B cell (primary cell): ENCODE data around the gene RCC2. TPM values are rescaled to one million over a fixed set of nuclear protein-coding genes. Genes with fewer than 3 reads are reported as not detected.

Source experiments
- ATAC-seq: fragments of 200-7000 bp; cut with Tn5 transposase; one replicate; pipeline ENCODE4 v1.10.0; 2021; ENCODE audit warnings: low read depth, mild to moderate bottlenecking, moderate number of reproducible peaks, moderate library complexity
- CTCF ChIA-PET: fragments of 350-600 bp; sonication (Branson Sonifier 250); formaldehyde crosslinking; loops from one replicate; lab custom pipeline; 2021; ENCODE audit warnings: antibody characterized with exemption, inconsistent platforms; lab: Charles Lee
- POLR2A ChIA-PET: fragments of 350-600 bp; sonication (Branson Sonifier 250); formaldehyde crosslinking; loops from one replicate; lab custom pipeline; 2021; ENCODE audit warnings: antibody characterized with exemption; lab: Charles Lee
- DNase-seq: peaks from one replicate; pipeline ENCODE4 v3.0.0; 2013
- H2AFZ ChIP-seq: 2 replicates; pipeline ENCODE4 v1.6.1; 2012; ENCODE audit warnings: mild to moderate bottlenecking, low read depth, low read length; ENCODE audit not compliant: insufficient read depth, poor library complexity, severe bottlenecking
- H3K27ac ChIP-seq, 2 donors: 1 replicate in 1 of 2; 2 replicates in 1 of 2; pipeline ENCODE4 v1.5.1; 2012 to 2013; ENCODE audit warnings: low read length in 2 of 2, mild to moderate bottlenecking in 2 of 2, moderate library complexity in 1 of 2
- H3K27me3 ChIP-seq, 4 experiments: fragments of 200-600 bp in 1 of 4; sonication (generic) in 1 of 4; replicated peaks in 1 of 4; 1 replicate in 2 of 4; 2 replicates in 2 of 4; pipeline versions ENCODE4 v1.6.1 to v1.7.0; 2013 to 2016; ENCODE audit warnings: low read length in 3 of 4, mild to moderate bottlenecking in 2 of 4, mixed read lengths in 1 of 4, moderate library complexity in 1 of 4; ENCODE audit not compliant: insufficient read depth in 4 of 4, control insufficient read depth in 3 of 4; ENCODE audit errors: control extremely low read depth in 1 of 4
- H3K36me3 ChIP-seq, 2 experiments: replicated peaks in 1 of 2; 1 replicate in 1 of 2; 2 replicates in 1 of 2; pipeline versions ENCODE4 v1.6.1 to v1.7.1; 2013; ENCODE audit warnings: low read length in 1 of 2; ENCODE audit not compliant: insufficient read depth in 2 of 2, control insufficient read depth in 1 of 2; ENCODE audit errors: control extremely low read depth in 1 of 2, extremely low read depth in 1 of 2
- H3K4me1 ChIP-seq, 2 donors: fragments of 200-600 bp in 1 of 2; sonication (generic) in 1 of 2; 1 replicate in 1 of 2; 2 replicates in 1 of 2; pipeline versions ENCODE4 v1.5.1 to v1.6.1; 2013 to 2017; ENCODE audit warnings: low read length in 2 of 2; ENCODE audit not compliant: control insufficient read depth in 2 of 2, insufficient read depth in 2 of 2
- H3K4me2 ChIP-seq: replicated peaks from 2 replicates; pipeline ENCODE3; 2012; ENCODE audit warnings: mild to moderate bottlenecking, low read depth, low read length; ENCODE audit not compliant: poor library complexity, severe bottlenecking
- H3K4me3 ChIP-seq, 5 experiments: fragments of 200-600 bp in 1 of 5; sonication (generic) in 1 of 5; 1 replicate in 3 of 5; 2 replicates in 2 of 5; pipeline versions ENCODE4 v1.5.1 to v1.7.0; 2011 to 2016; ENCODE audit warnings: low read length in 4 of 5, mild to moderate bottlenecking in 4 of 5, low read depth in 2 of 5, control low read depth in 1 of 5, moderate library complexity in 1 of 5; ENCODE audit not compliant: insufficient read depth in 1 of 5; ENCODE audit errors: control extremely low read depth in 1 of 5, extremely low read depth in 1 of 5
- H3K79me2 ChIP-seq: fragments of 200-600 bp; sonication (generic); one replicate; pipeline ENCODE4 v1.6.0; 2016; ENCODE audit warnings: low read length; ENCODE audit not compliant: control insufficient read depth, insufficient read depth
- H3K9ac ChIP-seq: fragments of 200-600 bp; sonication (generic); 2 replicates; pipeline ENCODE4 v1.6.1; 2017; ENCODE audit warnings: mild to moderate bottlenecking, low read length, moderate library complexity
- H3K9me3 ChIP-seq, 3 donors: one replicate each; pipeline versions ENCODE4 v1.6.1 to v1.7.1; 2013; ENCODE audit warnings: low read length in 2 of 3; ENCODE audit not compliant: control insufficient read depth in 2 of 3, insufficient read depth in 1 of 3; ENCODE audit errors: control extremely low read depth in 1 of 3
- H4K20me1 ChIP-seq: 2 replicates; pipeline ENCODE4 v1.6.0; 2012; ENCODE audit warnings: mild to moderate bottlenecking, low read length; ENCODE audit not compliant: insufficient read depth, control insufficient read depth, poor library complexity, severe bottlenecking
- H3K27ac Mint-ChIP-seq: one replicate; pipeline ENCODE4 v1.8.0; 2021; ENCODE audit warnings: mixed read lengths
- H3K27me3 Mint-ChIP-seq: one replicate; pipeline ENCODE4 v1.8.0; 2021; ENCODE audit warnings: mixed read lengths
- H3K4me1 Mint-ChIP-seq: one replicate; pipeline ENCODE4 v1.8.0; 2021; ENCODE audit warnings: mixed read lengths
- H3K4me3 Mint-ChIP-seq: one replicate; pipeline ENCODE4 v1.8.0; 2021; ENCODE audit warnings: mixed read lengths
- H3K9me3 Mint-ChIP-seq: one replicate; pipeline ENCODE4 v1.8.0; 2022; ENCODE audit warnings: mixed read lengths; ENCODE audit not compliant: insufficient read depth
- CTCF ChIP-seq: fragments of 200-600 bp; IDR thresholded peaks from one replicate; pipeline ENCODE4 v1.8.0; 2022; ENCODE audit warnings: antibody characterized with exemption, mild to moderate bottlenecking
- EZH2 ChIP-seq: IDR thresholded peaks from 2 replicates; pipeline ENCODE4 v1.6.1; 2012; ENCODE audit warnings: borderline replicate concordance, low read depth, mild to moderate bottlenecking, moderate library complexity, low read length; ENCODE audit not compliant: insufficient read depth, poor library complexity, severe bottlenecking
- WGBS: methylation state at CpG from one replicate; pipeline ENCODE4 v1.1.5; 2013; ENCODE audit warnings: missing lambda C conversion rate; ENCODE audit not compliant: insufficient coverage; 5-methylcytosine and 5-hydroxymethylcytosine counted together
- intact Hi-C: fragments of 100-400 bp; cut with micrococcal nuclease; formaldehyde crosslinking; loops from one replicate; pipeline ENCODE4 v1.10.0; 2022
- polyA plus RNA-seq: library from polyadenylated mRNA; depleted of rRNA; stranded (reverse); fragments of >200 nt; gene quantifications from 2 replicates; pipeline ENCODE4 v1.2.3, GENCODE V29; 2012
- total RNA-seq, 2 donors: library from RNA; stranded (reverse); fragments of 120-200 nt in 1 of 2; gene quantifications; 1 replicate in 1 of 2; 2 replicates in 1 of 2; pipeline versions ENCODE4 v1.2.3 to v1.2.4, GENCODE V29; 2013 to 2022

Gene RCC2
- total and polyA plus RNA-seq, 2 donors (not counting 1 experiment from before 2014, with no cell fraction given) = 48.9 to 76.9 TPM

DNA sequence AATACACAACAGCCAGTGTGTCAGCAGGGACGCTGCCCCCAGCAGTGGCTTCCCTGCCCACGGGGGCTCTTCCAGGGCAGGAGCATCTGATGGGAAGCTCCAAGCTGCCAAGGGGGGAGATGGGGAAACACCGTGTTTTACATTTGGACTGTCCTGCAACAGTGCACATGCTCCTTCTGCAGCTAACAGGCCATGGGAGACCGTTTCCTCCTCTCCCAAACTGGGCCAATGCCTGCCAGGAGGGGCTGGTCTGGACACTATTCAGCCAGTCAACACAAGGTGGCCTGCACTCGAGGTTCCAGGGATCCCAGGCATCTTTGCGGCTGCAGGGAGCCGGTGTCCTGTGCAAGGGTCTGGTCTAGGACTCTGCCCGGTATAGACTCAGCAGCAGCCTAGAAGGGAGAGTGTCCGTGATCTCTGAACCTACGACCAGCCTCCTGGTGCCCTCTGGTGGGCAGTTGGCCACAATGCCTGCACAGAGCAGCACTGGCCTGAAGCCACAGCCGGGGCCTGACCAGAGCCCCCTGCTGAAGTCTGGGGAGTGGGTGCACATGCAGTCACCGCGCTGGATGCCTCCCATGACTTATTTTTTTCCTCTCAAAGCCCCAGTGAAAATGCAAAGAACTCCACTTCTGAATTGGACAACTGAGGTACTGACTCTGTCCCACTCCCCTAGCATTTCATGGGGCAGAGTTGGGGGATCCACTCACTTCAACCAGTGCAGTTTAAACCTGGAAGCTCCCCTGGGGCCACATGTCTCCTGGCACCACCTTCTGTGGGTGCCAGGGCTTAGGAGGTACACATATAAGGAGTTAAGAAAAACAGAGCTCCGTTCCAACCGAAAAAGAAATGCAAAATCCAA, 33.3 kb downstream of the RCC2 start:
- intact Hi-C loops = loop anchor here (2.0 kb wide), 1 partner anchor 281 kb away; no protein-coding TSS in a partner anchor
- ChIA-PET CTCF (interaction anchor here (0.9 to 1.6 kb wide), 6 partner anchors 11 to 345 kb away, joined by 3 to 5 read pairs (median 4); no protein-coding TSS in a partner anchor), POLR2A (no interaction called here)
- H3K4me3 ChIP-seq = no peak overlapping the region
- Mint-ChIP-seq H3K27me3 (no peaks in the 10 kb centered on the region), H3K27ac (no peak overlapping the region), H3K4me3 (no peak overlapping the region), H3K9me3 (no peaks in the 10 kb centered on the region), H3K4me1 (no peaks in the 10 kb centered on the region)
- H3K36me3 ChIP-seq = peaks cover 0 to 43% of the 10 kb centered on the region in 2 experiments
- peak; percentile 88 for ATAC-seq
- no peaks in the 10 kb centered on the region for H3K27me3 ChIP-seq
- H3K9ac ChIP-seq = no peak overlapping the region
- H3K27ac ChIP-seq = no peak overlapping the region
- H3K79me2 ChIP-seq = no peaks in the 10 kb centered on the region
- TF ChIP-seq EZH2 (no peak), CTCF (peak; percentile 73)
- no peaks in the 10 kb centered on the region for H3K9me3 ChIP-seq
- peaks cover 15% of the 10 kb centered on the region for H4K20me1 ChIP-seq
- no peak overlapping the region for H2AFZ ChIP-seq
- DNase-seq = peak; percentile 57
- H3K4me1 ChIP-seq = no peaks in the 10 kb centered on the region
- H3K4me2 ChIP-seq = no peak overlapping the region
- 59% methylated on average over 11 of the region's 15 CpGs for WGBS

GRCh38 chr1:17404820-17405219, 34.7 kb downstream of the RCC2 start:
- no CpG with 5 or more reads among the region's 6 CpGs for WGBS
- no peaks in the 10 kb centered on the region for H3K9me3 Mint-ChIP-seq
- ATAC-seq (no peak), DNase-seq (no peak)
- ChIA-PET CTCF (interaction anchor here (1.1 to 1.2 kb wide), 2 partner anchors 13 to 279 kb away, joined by 3 to 5 read pairs; no protein-coding TSS in a partner anchor), POLR2A (no interaction called here)
- H3K27me3 Mint-ChIP-seq = no peaks in the 10 kb centered on the region
- no peak overlapping the region for H2AFZ ChIP-seq
- no peak overlapping the region for H3K9ac ChIP-seq
- H4K20me1 ChIP-seq = peaks cover 3% of the 10 kb centered on the region
- H3K4me1 Mint-ChIP-seq = no peaks in the 10 kb centered on the region
- peaks cover 0 to 30% of the 10 kb centered on the region in 2 experiments for H3K36me3 ChIP-seq
- no peaks in the 10 kb centered on the region for H3K9me3 ChIP-seq
- H3K4me1 ChIP-seq = no peaks in the 10 kb centered on the region
- H3K4me2 ChIP-seq = no peak overlapping the region
- no peak for TF ChIP-seq EZH2
- TF ChIP-seq CTCF = no peak
- no peak overlapping the region for H3K4me3 Mint-ChIP-seq
- H3K27me3 ChIP-seq = no peaks in the 10 kb centered on the region
- no peak overlapping the region for H3K27ac Mint-ChIP-seq
- no peak overlapping the region for H3K4me3 ChIP-seq
- intact Hi-C loops = no loop called here
- H3K27ac ChIP-seq = no peak overlapping the region
- H3K79me2 ChIP-seq = no peaks in the 10 kb centered on the region
